Fibroblast of lung (primary cell): ENCODE data around the gene CRYBG1. TPM values are rescaled to one million over a fixed set of nuclear protein-coding genes. Genes with fewer than 3 reads are reported as not detected.

ENCODE experiments used
- DNase-seq, 2 donors: peaks; one replicate each; pipeline versions ENCODE4 v3.0.0 to v3.0.0-alpha.2; 2010; ENCODE audit warnings: low read depth in 2 of 2
- H2AFZ ChIP-seq: 2 replicates; pipeline ENCODE4 v1.5.1; 2012; ENCODE audit warnings: low read length, control low read depth, inconsistent platforms
- H3K27ac ChIP-seq: 2 replicates; pipeline ENCODE4 v1.5.1; 2011; ENCODE audit warnings: low read length, control low read depth; ENCODE audit not compliant: insufficient read depth
- H3K27me3 ChIP-seq: 2 replicates; pipeline ENCODE4 v1.5.1; 2011; ENCODE audit warnings: mild to moderate bottlenecking, low read length; ENCODE audit not compliant: control insufficient read depth, insufficient read depth
- H3K36me3 ChIP-seq: 2 replicates; pipeline ENCODE4 v1.5.1; 2011; ENCODE audit warnings: low read length; ENCODE audit not compliant: control insufficient read depth, insufficient read depth
- H3K4me1 ChIP-seq: 2 replicates; pipeline ENCODE4 v1.5.1; 2011; ENCODE audit warnings: low read length; ENCODE audit not compliant: control insufficient read depth, insufficient read depth; ENCODE audit errors: extremely low read depth
- H3K4me2 ChIP-seq: 2 replicates; pipeline ENCODE4 v1.5.1; 2011; ENCODE audit warnings: low read length, control low read depth; ENCODE audit not compliant: insufficient read depth; ENCODE audit errors: extremely low read depth
- H3K4me3 ChIP-seq, 4 experiments: fragments of 200-600 bp in 1 of 4; sonication (generic) in 1 of 4; replicated peaks in 1 of 4; 2 replicates each; pipeline ENCODE4 v1.5.1; 2011 to 2016; ENCODE audit warnings: low read length in 4 of 4, low read depth in 3 of 4, mild to moderate bottlenecking in 3 of 4, control low read depth in 2 of 4, inconsistent platforms in 1 of 4, mixed read lengths in 1 of 4; ENCODE audit not compliant: insufficient read depth in 1 of 4; ENCODE audit errors: control extremely low read depth in 1 of 4
- H3K79me2 ChIP-seq: 2 replicates; pipeline ENCODE4 v1.5.1; 2012; ENCODE audit warnings: mild to moderate bottlenecking, low read length, inconsistent platforms; ENCODE audit not compliant: control insufficient read depth, insufficient read depth
- H3K9ac ChIP-seq: 2 replicates; pipeline ENCODE4 v1.5.1; 2011; ENCODE audit warnings: mild to moderate bottlenecking, low read length, control low read depth; ENCODE audit not compliant: insufficient read depth
- H3K9me3 ChIP-seq: 2 replicates; pipeline ENCODE4 v1.5.1; 2012; ENCODE audit warnings: low read depth, low read length; ENCODE audit not compliant: control insufficient read depth, insufficient read depth
- H4K20me1 ChIP-seq: 2 replicates; pipeline ENCODE4 v1.5.1; 2011; ENCODE audit warnings: low read length; ENCODE audit not compliant: control insufficient read depth, insufficient read depth; ENCODE audit errors: extremely low read depth
- CTCF ChIP-seq, 2 donors: IDR thresholded peaks in 1 of 2; conservative IDR thresholded peaks in 1 of 2; 1 replicate in 1 of 2; 2 replicates in 1 of 2; pipeline ENCODE4 v1.5.1; 2011 to 2012; ENCODE audit warnings: low read length in 2 of 2, control low read depth in 1 of 2, inconsistent platforms in 1 of 2, low read depth in 1 of 2, mild to moderate bottlenecking in 1 of 2
- EZH2 ChIP-seq: IDR thresholded peaks from 2 replicates; pipeline ENCODE4 v1.5.1; 2012; ENCODE audit warnings: low read length, control low read depth, mild to moderate bottlenecking; ENCODE audit errors: missing control alignments
- polyA plus RNA-seq, 2 donors: library from polyadenylated mRNA; depleted of rRNA in 1 of 2; stranded (reverse) in 1 of 2; unstranded in 1 of 2; fragments of >200 nt; gene quantifications; 2 replicates each; pipeline ENCODE4 v1.2.1, GENCODE V29; 2011 to 2012; ENCODE audit warnings: missing spikeins in 1 of 2
- total RNA-seq: library from RNA; depleted of rRNA; stranded (reverse); fragments of >200 nt; gene quantifications from 2 replicates; pipeline ENCODE4 v1.2.1, GENCODE V29; 2014

The CRYBG1 gene
- total and polyA plus RNA-seq, 2 donors (not counting 1 experiment from before 2014, with no cell fraction given) = 4.3 to 10.1 TPM

- no peak for DNase-seq
- Histone ChIP-seq H2AFZ (no peak overlapping the region), H3K27me3 (no peaks in the 10 kb centered on the region), H4K20me1 (no peaks in the 10 kb centered on the region), H3K4me2 (no peak overlapping the region), H3K9ac (no peak overlapping the region), H3K27ac (no peak overlapping the region), H3K4me1 (no peaks in the 10 kb centered on the region), H3K79me2 (no peaks in the 10 kb centered on the region), H3K36me3 (no peaks in the 10 kb centered on the region), H3K4me3 (no peak overlapping the region), H3K9me3 (no peaks in the 10 kb centered on the region)
- TF ChIP-seq CTCF (conservative IDR thresholded peaks at IDR 0.05 in 1 of 2, IDR thresholded peaks at IDR 0.05 in 1 of 2; ENCODE audit: low read depth in 1 of 2, low read length in 2 of 2) (no peak), EZH2 (no peak)
These were observed 19.4 kb downstream of the CRYBG1 start for GRCh38 chr6:106379951-106380350.

- peak in 1 of 2 donors; percentile 25 for DNase-seq
- H4K20me1 ChIP-seq = no peaks in the 10 kb centered on the region
- no peak overlapping the region for H3K4me3 ChIP-seq
- no peak overlapping the region for H2AFZ ChIP-seq
- H3K36me3 ChIP-seq = no peaks in the 10 kb centered on the region
- no peaks in the 10 kb centered on the region for H3K4me1 ChIP-seq
- H3K9me3 ChIP-seq = no peaks in the 10 kb centered on the region
- peaks cover 4% of the 10 kb centered on the region for H3K27me3 ChIP-seq
- no peak overlapping the region for H3K9ac ChIP-seq
- TF ChIP-seq EZH2 = no peak
- no peak for TF ChIP-seq CTCF (conservative IDR thresholded peaks at IDR 0.05 in 1 of 2, IDR thresholded peaks at IDR 0.05 in 1 of 2; ENCODE audit: low read depth in 1 of 2, low read length in 2 of 2)
- H3K79me2 ChIP-seq = no peaks in the 10 kb centered on the region
- no peak overlapping the region for H3K4me2 ChIP-seq
- H3K27ac ChIP-seq = no peak overlapping the region
These were observed 19.9 kb downstream of the CRYBG1 start for GRCh38 chr6:106380407-106380806.

- Histone ChIP-seq H3K36me3 (no peaks in the 10 kb centered on the region), H3K9ac (no peak overlapping the region)
These were observed 20.7 kb downstream of the CRYBG1 start for GRCh38 chr6:106381223-106381622.

More at GRCh38 chr6:106381223-106381622, 20.7 kb downstream of the CRYBG1 start:
- no peak overlapping the region for H3K4me2 ChIP-seq
- no peak overlapping the region for H3K27ac ChIP-seq
- no peaks in the 10 kb centered on the region for H3K4me1 ChIP-seq
- no peak for DNase-seq
- H3K9me3 ChIP-seq = no peaks in the 10 kb centered on the region
- H3K4me3 ChIP-seq = no peak overlapping the region
- H3K79me2 ChIP-seq = no peaks in the 10 kb centered on the region
- H2AFZ ChIP-seq = no peak overlapping the region
- peaks cover 7% of the 10 kb centered on the region for H3K27me3 ChIP-seq
- no peaks in the 10 kb centered on the region for H4K20me1 ChIP-seq
- no peak for TF ChIP-seq CTCF (conservative IDR thresholded peaks at IDR 0.05 in 1 of 2, IDR thresholded peaks at IDR 0.05 in 1 of 2; ENCODE audit: low read depth in 1 of 2, low read length in 2 of 2)
- no peak for TF ChIP-seq EZH2
